Stimulated activated CD4-positive, alpha-beta T cell treated with anti-CD3 and anti-CD28 coated beads, Interleukin-12 subunit alpha, Interleukin-12 subunit beta, amount 100 ng/mL, for 48 hours (primary cell): ENCODE measurements around the gene SRPK1.

ENCODE experiments used
- DNase-seq, 3 donors: peaks; one replicate each; pipeline ENCODE4 v3.0.0-alpha.2; 2020; ENCODE audit warnings: low read depth in 2 of 3, low spot score in 1 of 3

SRPK1 gene

DNA sequence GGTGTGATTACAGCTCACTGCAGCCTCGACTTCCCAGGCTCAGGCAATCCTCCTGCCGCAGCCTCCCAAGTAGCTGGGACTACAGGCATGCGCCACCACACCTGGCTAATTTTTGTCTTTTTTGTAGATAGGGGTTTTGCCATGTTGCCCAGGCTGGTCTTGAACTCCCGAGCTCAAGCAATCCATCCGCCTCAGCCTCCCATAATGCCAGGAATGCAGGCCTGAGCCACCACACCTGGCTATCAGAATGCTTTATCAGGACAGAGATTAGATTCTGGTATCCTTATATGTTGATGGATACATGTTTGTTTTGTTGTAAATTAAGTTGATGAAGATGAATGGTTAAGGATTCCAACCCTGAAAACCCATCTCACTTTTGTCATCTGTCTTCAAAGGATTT, 91.6 kb downstream of the SRPK1 start:
- DNase-seq = no peak

DNA sequence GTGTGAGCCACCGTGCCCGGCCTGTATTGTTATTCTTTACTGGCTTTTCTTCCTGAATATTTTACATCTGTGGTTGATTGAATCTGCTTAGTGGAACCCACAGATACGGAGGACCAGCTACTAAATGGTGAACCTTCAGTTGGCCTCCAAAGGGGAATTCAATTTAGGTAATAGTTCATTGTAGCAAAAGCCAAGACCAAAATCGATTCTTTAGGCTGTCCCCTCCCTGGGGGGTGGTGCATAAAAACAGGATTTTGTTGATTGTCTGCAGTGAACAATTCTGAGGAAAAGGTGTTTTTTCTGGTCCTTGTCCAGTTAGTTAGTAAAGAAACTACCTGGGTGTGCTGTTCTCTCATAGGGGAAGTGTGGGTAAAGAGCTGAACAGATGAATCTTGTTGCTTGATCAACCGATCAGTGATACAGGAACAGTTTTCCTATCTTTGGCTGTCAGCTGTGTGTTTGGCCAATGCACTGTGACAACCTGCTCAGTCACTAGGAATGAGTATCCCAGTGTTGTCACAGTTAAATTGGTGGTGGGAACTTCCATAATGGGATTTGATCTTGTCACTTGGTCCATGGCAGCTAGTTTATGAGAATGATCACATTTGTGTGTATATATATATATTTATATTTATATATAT, 96.2 kb downstream of the SRPK1 start:
- no peak for DNase-seq

DNA sequence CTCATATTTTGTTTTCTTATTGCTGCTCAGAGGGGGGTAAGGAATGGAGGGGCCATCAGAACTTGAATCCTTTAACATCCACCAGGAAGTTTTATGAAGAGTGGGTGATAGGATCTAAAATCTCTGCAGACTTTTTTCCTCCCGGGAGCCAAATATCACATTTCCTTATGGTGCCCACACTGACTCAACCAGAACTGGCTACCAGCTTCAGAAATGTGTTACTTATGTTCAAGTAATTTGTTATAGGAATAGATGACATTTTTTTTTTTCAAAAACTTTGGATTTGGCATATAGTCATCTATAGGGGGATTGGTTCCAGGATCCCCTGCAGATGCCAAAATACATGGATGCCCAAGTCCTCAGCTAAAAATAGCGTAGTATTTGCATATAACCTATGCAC, 97.3 kb downstream of the SRPK1 start:
- no peak for DNase-seq

DNA sequence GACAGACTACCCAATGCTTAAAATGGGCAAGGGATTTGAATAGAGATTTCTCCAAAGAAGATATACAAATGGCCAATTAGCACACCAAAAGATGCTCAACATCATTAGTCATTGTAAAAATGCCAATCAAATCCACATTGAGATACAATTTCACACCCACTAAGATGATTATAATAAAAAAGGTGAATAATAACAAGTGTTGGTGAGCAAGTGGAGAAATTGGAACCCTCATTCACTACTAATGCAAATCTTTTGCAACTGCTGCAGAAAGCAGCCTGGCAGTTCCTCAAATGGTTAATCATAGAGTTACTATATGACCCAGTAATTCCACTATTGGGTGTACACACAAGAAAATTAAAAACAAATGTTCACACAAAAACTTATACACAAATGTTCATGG, 103.4 kb downstream of the SRPK1 start:
- DNase-seq = no peak

DNA sequence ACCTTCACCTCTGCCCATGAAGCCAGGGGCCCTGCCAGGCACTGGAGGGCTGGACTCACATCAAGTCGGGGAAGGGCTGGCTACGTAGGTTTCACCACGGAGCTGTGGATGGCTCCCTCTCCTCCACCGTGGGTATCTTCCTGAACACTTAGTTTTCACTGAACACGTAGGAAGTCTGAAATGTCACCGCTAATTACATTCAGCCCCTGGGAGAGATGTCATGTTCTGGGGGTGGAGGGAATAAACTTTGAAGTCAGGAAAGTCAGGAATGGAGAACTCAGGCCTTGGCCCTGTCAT, 109.3 kb downstream of the SRPK1 start:
- DNase-seq = no peak

DNA sequence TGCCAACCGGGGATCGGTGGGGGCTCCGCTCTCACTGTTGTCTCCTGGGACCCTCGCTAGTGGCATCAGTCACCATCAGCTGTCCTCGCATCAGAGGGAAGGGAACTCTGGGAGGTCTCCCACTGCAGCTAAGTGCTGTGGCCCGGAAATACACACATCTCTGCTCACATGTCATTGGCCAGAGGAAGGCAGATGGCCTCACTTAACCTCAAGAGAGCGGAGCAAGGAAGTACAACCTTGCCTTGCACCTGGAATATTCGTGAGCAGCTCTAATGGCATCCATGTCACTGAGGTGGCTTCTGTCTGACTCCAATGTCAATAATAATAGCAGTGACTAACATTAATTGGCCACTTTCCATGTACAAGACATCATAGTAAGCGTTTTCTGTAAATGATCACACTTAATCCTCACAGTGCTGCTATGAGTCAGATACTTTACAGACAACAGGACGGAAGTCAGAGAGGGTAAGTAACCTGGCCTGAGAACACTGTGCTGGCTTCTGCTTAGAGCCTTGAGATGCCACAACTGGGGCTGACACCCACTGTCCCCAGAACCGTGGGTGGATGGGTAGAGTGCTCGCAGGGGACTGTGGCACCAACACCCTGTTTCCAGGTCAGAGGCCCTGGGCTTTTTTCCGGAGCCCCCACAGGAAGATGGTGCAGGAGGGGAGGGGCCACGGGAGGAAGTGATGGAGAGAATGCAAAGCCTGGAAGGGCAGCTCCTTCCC, 109.8 kb downstream of the SRPK1 start:
- DNase-seq = no peak

DNA sequence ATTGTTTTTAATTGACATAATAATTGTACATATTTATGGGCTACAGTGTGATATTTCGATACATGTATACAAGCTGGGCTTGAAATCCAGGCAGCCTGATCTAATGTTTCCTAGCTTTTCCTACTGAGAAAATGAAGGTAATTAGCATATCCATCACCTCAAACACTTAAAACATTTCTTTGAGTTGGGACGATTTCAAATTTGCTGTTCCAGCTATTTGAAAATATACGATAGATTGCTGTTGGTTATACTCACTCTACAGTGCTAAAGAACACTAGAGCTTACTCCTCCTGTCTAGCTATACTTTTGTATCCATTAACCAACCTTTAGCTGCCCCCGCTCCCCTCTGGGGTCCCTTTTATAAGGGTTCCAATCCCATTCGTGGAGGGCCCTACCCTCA, 111.1 kb downstream of the SRPK1 start:
- DNase-seq = no peak

DNA sequence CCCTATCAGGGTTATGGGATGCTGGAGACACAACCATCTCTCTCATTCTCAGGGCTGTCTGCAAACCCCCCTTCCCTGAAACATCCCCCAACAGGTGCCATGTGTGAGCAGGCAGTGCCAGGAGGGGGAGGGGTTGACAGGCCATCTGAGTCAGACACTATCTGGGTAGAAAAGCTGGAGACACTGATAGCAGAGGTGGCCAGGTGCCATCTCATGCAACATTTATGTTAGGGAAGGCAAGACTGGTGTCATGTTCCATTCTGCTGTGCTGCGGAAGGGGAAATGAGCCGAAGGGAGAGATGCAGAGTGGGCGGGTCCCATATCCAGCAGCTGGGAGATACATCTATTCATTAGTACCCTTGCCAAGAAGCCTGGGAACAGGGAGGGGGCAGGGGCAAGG, 112.2 kb downstream of the SRPK1 start:
- no peak for DNase-seq

DNA sequence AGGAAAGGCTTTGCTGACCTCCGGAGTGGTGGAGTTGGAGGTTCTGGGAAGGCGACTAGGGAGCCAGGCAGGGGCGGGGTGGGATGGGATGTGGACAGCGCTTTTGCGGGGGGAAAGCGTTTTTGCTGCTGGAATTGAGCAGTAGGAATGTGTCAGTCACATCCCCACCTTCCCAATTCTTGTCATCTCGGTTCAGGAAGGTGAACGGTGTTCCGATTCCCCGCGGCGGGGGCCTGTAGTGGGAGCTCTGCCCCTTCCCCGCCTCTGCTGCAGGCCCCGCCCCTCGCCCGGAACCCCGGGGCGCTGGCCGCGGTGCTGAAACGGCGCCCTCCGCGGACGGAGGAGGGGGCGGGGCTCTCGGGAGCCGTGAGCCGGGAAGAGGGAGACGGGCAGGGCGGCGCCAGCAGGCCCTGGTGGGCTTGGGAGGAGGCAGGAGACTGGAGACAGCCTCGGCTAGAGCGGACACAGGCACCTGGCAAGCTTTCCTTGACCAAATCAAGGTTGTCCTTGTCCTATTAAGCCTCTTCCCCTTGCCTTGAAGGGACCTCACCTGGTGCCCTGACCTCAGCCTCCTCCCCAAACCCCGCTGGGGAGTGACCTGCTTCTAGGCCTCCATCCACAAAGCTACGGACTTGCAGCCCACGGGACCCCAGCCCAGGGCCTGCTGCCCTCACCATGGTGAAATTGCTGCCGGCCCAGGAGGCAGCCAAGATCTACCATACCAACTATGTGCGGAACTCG, 115.7 kb downstream of the SRPK1 start, which contains the start of gene LHFPL5:
Gene LHFPL5 (plus strand): TSS at position 357 of the 741 bp plus-strand sequence. CDS start 319 bp downstream, at position 676.
- DNase-seq = peak; percentile 8 to 35 (median 24)

DNA sequence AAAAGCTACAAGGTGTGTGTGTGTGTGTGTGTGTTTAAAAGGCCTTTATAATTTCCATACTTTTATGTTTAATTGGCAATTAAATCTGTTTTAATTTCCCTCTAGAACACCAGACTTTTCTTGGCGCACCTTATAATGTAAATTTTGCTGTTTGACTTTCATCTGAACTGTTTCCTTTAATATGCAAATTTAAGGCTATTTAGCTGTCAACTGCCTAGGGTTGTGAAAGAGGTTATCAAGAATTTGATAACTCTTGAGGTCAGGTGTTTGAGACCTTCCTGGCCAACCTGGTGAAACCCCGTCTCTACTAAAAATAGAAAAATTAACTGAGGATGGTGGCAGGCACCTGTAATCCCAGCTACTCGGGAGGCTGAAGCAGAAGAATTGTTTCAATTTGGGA, 119.8 kb downstream of the SRPK1 start:
- DNase-seq = no peak

DNA sequence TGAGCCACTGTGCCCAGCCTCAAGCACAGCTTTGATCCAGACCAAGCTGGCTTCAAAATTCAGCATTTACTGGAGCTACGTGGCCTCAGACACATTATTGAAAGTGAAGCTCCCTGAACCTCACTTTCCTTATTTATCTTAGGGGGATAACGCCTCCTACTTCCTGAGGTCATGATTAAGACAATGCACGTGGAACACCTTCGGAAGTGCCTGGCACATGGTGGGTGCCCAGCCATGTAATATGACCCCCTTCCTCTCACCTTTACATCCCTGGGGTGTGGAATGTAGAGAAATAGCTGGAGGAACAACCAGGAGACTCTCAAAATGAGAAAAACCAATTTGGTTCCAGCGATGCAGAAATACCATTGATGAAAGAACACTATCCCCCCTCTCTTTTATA, 122.2 kb downstream of the SRPK1 start:
- no peak for DNase-seq

DNA sequence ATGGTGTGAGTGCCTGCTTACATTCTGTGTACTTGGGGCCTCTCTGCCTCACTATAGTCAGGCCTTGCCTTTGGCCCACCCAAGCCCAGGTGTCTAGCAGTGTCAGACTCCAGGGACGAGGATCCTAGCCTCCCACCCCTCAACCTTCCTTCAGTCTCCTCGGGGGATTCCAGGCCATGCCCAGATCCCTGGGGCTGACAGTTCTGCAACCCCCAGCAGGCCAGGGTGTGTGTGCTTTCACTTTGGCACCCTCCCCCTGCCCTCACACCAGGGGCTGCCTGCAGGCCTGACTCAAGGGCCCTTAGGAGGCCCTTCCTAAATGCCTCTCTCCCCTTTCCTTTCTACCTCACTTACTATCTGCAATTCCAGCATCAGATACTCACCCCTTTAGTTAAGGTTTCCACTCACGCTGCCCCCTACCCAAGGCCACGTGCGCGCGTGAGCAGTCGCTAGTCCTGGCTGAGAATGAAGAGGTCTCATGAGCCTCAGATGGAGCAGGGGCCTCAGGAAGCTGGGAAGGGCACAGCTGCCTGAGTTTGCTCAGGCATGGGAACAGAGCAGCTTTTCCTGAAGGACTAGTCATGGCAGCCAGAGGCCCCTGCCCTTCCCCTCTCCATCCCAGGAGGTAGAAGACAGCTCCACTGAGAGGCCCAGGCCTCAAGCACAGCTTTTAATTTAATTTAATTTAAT, 122.9 kb downstream of the SRPK1 start:
- DNase-seq = no peak

DNA sequence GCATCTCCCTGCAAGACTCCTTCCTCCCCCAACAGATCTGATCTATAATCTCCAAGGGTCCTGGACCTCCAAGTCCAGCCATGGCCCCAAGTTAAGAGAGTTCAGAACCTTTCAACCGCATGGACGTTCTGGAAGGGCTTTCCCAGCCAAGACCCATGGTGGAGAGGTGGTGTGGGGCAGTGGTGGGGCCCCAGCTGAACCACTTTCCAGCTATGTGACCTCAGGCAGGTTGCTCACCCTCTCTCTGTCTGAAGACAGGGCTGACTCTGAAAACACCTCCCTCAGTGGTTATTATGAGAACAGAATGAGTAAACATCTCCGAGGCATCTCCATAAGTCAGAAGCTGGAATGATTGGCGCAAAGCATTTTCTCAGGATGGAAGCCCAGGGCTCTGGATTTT, 124.7 kb downstream of the SRPK1 start:
- no peak for DNase-seq

DNA sequence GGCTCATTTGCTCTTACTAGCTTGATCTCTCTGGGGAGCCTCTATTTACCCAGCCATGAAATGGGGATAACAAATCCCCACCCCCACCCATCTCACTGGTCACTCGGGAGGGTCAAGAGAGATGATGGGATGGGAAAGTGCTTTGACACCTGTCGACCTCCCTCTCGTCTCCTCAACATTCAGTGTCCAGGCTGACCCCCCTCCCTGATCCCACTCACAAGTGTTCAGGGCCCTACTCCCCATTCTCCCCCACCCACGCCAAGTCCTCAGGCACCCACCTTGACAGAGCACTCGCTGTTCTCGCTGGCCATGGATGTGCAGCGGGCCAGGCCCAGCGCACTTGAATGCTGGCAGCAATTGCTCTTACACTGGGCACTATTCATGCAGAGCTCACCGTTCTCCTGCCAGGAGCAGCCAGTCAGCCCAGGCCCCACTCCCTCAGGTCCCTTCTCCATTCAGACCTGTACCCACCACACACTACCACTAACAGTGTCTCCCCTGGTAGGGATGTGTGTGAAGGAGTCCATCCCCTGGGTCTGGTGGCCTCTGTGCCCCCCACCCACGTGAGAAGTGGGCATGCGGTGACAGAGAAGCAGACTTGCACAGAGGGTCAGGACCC, 125.3 kb downstream of the SRPK1 start:
- DNase-seq = no peak

DNA sequence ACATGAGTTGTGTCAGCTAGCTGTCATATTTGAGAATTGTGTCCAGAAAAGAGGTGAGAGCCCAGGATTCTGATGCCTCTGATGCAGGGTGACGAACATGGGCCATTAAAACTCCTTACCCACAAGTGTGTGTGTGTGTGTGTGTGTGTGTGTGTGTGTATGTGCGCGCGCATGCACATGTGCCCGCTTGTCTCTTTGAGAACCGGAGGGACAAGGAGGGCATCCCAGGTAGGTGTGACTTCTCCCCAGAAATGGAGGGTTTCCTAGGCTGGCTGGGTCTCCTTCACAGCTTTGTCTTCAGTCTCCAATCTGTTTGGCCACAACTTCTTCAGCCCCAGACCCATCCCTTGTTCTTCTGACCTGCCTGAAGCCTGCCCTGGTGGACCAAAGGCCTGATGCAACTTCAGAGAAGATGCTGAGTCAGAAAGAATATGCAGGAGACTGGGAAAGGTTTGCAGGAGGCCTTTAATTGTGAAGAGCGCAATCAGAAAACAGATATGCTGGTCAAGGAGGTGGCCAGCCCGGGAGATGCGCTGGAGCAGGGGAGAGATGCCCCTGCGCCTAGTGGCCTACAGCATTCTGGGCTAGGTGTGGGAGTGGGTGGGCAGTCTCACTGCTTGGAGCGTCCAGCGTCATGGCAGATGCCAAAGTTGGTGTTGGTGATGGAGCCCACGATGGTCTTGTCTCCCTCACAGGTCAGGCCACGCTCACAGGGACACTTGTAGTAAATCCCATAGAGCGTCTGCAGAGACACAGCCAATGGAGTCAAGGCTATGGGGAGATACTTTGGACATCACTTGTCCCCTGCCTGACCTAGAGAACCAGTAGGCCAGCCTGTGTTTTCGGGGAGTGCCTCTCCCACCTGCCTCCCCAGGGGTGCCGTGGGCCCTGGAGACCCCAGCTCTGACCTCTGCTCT, 126.1 kb downstream of the SRPK1 start:
- DNase-seq = no peak

DNA sequence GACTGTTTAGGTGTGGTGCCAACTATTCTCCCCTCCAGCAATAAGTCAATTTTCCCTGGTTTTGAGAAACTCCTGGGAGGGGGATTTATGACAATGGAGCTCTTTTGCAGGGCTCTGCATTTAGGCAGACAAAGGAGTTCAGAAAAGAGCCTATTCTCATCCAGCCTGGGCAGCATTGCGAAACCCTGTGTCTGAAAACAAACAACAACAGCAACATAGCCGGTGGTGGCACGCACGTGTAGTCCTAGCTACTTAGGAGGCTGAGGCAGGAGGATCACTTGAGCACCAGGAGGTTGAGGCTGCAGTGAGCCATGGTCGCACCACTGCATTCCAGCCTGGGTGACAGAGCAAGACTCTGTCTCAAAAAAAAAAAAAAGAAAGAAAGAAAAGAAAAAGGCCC, 130.2 kb downstream of the SRPK1 start:
- no peak for DNase-seq

DNA sequence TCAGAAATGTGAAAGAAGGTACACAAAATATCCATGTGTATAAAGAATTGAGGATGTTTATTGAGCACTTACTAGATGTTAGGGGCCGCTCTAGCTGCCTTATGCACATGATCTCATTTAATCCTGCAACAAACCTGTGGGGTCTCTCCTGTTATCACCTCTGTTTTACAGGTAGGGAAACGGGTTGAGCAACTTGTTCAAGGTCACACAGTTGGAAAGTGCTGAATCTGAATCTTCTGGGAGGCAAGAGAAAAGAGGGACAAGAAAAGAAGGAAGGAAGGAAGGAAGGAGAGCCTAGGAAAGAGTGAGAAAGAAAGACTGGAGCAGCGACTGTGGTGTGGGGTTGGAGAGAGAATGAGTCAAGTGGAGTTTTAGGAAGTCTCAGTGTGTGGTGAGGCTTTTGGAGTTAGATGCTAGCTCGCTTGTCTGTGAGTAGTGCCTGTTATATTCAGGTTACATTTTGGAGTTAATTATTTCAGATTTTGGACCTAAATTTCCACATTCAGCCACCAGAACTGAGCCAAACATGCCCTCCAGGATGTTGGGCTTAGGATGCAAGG, 132.4 kb downstream of the SRPK1 start:
- no peak for DNase-seq

DNA sequence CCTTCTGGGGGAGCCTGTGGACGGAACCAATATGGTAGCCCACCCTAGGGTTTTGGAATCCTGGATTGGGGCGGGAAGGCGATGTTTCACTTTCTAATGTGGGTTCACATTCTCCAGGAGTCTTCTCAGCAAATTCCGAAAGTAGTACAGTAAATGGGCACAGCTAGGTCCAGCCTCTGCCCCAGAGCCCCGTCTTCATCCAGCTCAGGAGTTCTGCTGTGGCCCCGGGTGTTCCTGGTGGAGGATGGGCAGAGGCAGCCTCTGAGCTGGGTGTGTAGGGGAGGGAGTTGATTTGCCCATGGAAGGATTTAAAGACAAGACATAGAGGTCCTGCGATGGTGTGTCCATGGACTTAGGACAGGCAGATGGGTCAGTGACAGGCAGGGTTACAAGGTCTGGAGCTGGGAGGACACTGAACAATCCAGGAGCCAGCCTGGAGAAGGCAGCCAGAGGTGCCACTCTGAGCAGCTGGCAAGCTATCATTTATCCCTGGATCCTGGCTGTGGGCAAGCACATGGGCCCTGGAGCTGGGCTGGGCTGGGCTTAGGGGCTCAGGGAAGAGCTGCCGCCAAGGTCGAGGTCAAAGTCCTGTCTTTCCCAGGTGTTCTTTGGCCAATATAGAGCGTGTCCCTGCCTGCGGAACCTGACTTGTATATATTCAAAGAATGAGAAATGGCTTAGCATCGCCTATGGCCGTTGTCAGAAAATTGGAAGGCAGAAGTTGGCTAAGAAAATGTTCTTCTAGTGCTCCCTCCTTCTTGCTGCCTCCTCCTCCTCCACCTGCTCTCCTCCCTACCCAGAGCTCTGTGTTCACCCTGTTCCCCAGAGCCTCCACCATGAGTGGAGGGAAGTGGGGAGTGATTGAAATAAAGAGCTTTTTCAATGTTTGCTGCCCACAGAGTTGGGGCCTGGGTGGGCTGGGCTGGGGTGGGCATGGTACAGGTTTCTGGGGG, 133.4 kb downstream of the SRPK1 start:
- no peak for DNase-seq

DNA sequence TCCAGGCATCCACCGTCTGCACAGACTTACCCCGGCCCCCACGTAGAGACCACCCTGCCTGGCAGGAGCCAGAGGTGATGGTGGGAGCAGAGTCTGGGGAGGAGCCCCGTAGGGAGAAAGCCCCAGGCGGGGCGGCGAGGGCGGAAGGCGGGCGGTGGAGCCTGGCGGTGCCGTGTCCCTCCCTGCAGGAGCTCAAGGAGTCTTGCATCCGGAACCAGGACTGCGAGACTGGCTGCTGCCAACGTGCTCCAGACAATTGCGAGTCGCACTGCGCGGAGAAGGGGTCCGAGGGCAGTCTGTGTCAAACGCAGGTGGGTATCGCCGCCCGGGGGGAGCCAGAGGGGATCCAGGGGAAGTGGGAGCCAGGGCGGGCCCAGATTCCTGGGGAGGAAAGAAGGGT, 134.1 kb downstream of the SRPK1 start:
- DNase-seq = no peak
